Stimulated activated CD4-positive, alpha-beta T cell treated with anti-CD3 and anti-CD28 coated beads, Interleukin-4, amount 100 ng/mL, for 24 hours (primary cell): ENCODE data around the gene SAMD10.

Experiments
- DNase-seq: peaks from one replicate; pipeline ENCODE4 v3.0.0-alpha.2; 2020

SAMD10 gene

GRCh38 chr20:63955281-63955826, 24.1 kb downstream of the SAMD10 start:
- DNase-seq = peak; percentile 33

- DNase-seq = no peak
Observed at GRCh38 chr20:63953764-63954429, 25.5 kb downstream of the SAMD10 start.

DNA sequence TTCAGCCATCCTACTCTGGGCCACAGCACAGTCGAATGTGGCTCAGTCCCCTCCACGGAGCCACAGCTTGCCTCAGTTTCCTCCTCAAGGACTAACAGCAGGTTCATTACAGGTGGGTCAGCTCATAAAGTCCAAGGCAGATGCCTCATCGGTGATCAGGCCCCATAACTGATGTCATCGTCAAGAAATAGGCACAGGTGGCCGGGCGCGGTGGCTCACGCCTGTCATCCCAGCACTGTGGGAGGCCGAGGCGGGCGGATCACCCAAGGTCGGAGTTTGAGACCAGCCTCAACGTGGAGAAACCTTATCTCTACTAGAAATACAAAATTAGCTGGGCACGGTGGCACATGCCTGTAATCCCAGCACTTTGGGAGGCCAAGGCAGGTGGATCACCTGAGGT, 26.7 kb downstream of the SAMD10 start:
- DNase-seq = no peak

- DNase-seq = no peak
Observed at GRCh38 chr20:63952210-63952535, 27.3 kb downstream of the SAMD10 start.

- DNase-seq = no peak
Observed at GRCh38 chr20:63951398-63952209, 27.8 kb downstream of the SAMD10 start.

- no peak for DNase-seq
Observed at GRCh38 chr20:63950701-63951397, 28.6 kb downstream of the SAMD10 start.

GRCh38 chr20:63947638-63948456, 31.6 kb downstream of the SAMD10 start:
- DNase-seq = peak; percentile 39

DNA sequence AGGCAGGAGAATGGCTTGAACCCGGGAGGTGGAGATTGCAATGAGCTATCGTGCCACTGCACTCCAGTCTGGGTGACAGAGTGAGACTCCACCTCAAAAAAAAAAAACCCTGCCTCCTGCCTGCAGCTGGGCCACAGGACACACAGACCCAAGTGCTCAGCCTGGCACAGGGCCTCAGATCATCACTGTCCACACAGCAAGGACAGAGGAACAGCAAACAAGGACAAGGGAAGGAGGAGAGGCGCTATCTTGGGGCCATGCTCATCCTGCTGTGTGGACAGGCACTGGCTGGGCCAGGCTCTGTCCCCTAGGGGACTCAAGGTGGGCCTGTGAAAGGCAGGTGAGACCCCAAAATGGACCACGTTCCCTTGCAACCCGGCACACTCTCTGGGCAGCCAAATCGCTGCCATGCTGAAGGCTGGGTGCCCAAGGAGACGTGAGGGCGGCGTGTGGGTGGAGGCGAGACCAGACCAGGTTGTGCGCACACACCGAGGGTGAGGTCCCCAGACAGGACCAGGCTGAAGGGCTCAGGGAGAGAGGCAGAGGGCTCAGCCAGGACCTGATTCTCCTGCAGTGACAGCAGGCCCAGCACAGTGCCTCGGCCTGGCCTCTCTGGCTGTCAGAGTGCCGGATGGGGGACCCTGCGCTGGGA, 32.3 kb downstream of the SAMD10 start:
- DNase-seq = no peak

GRCh38 chr20:63945921-63946920, 33.2 kb downstream of the SAMD10 start:
- no peak for DNase-seq

- DNase-seq = no peak
Observed at GRCh38 chr20:63945031-63945658, 34.3 kb downstream of the SAMD10 start.

- DNase-seq = no peak
Observed at GRCh38 chr20:63944078-63944941, 35.1 kb downstream of the SAMD10 start.

GRCh38 chr20:63943808-63944077, 35.7 kb downstream of the SAMD10 start:
- DNase-seq = no peak

DNA sequence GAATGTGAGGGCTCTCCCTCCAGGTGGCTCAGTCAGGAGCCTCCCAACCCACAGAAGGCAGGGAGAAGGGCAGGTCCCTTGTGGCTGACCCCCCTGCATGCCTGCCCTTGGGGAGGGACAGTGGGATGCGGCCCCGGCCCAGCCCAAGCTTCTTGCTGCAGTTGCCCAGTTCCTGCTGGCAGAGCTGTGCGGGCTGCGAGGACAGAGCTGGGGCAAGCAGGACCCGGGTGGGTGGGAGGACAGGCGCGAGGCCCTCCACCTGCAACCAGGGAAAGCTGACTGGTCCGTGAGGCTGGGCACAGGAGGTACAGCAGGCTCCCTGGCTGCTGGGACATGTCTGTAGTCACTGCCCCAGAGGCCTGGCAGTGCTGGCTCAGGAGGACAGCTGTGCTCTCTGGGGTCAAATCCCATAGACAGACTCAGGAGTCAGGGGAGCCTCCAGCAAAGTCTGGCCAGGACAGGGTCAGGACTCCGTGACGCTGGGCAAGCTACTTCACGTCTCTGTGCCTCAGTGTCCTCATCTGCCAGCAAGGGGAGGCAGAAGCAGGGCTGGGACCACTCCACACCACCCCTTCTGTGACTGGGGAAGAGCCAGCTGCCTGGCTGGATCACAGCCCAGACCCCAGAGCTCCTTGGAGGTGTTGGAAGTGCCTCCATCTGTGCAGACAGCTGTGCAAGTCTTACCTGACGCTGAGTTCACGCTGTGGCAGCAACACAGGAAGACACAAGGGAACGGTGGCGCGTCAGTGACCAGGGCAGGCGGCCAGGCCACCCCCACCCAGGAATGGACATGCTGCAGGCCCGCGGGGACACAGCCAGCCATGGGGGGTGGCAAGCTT, 36.3 kb downstream of the SAMD10 start:
- no peak for DNase-seq

DNA sequence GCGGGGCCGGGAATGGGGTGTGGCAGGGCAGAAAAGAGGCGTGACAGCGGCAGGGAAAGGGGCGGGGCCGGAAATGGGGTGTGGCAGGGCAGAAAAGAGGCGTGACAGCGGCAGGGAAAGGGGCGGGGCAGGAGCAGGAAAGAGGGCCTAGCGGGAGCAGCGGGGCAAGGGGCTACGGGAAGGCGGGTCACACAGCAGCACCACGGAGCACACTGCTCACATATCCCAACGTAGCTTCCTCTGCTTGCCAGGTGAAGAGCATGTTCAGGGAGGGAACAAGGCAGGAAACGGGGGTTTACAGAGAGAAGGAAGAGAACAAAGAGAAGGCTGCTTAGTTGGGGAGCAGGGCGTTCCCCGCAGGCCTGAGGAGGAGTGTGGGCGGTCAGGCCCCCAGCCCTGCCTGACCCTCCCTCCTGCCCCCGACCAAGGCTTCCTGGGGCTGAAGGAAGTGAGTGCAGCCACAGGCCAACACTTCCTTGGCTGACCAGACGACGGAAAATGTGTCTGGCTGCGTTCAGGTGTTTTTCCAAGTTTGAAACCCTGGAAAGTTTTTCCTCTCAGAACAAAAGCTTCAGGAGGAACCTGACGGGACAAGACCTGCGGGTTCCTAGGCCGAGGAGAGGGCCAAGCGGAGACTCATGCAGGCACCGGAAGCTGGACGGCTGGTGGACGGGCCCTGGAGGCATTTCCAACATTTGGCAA, 37.0 kb downstream of the SAMD10 start:
- DNase-seq = peak; percentile 40

- DNase-seq = peak; percentile 60
Observed at GRCh38 chr20:63941282-63942081, 38.0 kb downstream of the SAMD10 start.

GRCh38 chr20:63940472-63941266, 38.8 kb downstream of the SAMD10 start:
- DNase-seq = no peak
